ENCODE results near the gene CFAP65.

DNA sequence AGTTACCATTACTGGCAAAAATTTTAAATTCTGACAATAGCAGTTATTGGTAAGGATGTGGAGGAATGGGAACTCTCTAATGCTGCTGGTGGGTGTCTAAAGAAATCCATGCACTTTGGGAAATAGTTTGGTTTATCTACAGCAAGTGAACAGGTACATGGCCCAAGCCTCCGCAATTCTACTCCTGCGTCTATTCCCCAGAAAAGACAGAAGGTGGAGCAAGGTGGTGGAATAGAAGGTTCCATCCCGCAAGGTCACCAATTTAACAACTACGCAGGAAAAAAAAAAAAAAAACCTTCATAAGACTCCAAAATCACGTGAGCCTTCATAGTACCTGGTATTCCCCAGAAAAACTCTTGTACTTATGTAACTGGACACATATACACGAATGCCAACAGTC lies 6.5 kb downstream of the CFAP65 start:
- TF ChIP-seq, protein P1, sequence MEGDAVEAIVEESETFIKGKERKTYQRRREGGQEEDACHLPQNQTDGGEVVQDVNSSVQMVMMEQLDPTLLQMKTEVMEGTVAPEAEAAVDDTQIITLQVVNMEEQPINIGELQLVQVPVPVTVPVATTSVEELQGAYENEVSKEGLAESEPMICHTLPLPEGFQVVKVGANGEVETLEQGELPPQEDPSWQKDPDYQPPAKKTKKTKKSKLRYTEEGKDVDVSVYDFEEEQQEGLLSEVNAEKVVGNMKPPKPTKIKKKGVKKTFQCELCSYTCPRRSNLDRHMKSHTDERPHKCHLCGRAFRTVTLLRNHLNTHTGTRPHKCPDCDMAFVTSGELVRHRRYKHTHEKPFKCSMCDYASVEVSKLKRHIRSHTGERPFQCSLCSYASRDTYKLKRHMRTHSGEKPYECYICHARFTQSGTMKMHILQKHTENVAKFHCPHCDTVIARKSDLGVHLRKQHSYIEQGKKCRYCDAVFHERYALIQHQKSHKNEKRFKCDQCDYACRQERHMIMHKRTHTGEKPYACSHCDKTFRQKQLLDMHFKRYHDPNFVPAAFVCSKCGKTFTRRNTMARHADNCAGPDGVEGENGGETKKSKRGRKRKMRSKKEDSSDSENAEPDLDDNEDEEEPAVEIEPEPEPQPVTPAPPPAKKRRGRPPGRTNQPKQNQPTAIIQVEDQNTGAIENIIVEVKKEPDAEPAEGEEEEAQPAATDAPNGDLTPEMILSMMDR (IDR thresholded peaks at IDR 0.05), result no peak
- no peak for TF ChIP-seq POLR2A (IDR thresholded peaks at IDR 0.05)
